Measurements from ENCODE around the gene ANKLE1.

- TF ChIP-seq CTCF (IDR thresholded peaks at IDR 0.05) (no peak), EP300 (IDR thresholded peaks at IDR 0.05) (no peak), POLR2AphosphoS5 (IDR thresholded peaks at IDR 0.05) (no peak), POLR2A (IDR thresholded peaks at IDR 0.05) (no peak)
Observed at GRCh38 chr19:17262557-17262956, 19.1 kb upstream of the ANKLE1 start.
